Putamen (tissue), 1 donor: ENCODE measurements around the gene FOXD4L3.
"Not testable (repeated sequence)": the region's sequence is repeated elsewhere in the genome, so short reads cannot be mapped to it uniquely, and the experiment has no call there.

Source experiments
- DNase-seq: peaks from one replicate; pipeline ENCODE4 v3.0.0-alpha.2; 2016; ENCODE audit warnings: low spot score

FOXD4L3 gene

DNA sequence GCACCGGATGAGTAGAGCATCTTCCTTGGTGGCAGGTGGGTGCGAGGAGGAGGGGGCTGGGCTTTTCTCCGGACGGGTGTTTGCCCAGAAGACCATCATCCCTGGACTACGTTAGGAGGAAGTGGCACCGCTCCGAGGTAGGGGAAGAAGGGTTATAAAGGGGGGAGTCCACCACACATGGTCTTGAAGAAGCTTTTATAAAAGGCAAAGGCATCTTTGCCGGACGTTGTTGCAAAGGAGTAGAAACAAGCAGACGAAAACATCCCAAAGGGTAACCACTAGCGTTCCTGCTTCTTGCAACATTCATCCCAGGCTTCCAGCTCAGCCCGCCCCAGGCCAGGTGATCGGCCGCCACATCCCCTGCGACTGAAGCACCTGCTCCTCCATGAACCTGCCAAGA is at the start of gene FOXD4L3:
Gene FOXD4L3, plus strand, starts transcription at position 301 of the 400 bp plus-strand sequence. Its CDS starts 85 bp downstream, at position 386.
- DNase-seq: not testable (repeated sequence)

DNA sequence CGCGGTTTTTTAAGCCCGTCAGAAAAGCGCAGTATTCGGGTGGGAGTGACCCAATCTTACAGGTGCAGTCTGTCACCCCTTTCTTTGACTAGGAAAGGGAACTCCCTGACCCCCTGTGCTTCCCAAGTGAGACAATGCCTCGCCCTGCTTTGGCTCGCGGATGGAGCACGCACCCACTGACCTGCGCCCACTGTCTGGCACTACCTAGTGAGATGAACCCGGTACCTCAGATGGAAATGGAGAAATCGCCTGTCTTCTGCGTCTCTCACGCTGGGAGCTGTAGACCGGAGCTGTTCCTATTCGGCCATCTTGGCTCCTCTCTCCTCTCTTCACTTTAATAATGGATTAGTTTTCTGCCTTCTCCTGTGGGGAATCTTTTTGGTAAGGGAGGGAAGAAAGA is 21.6 kb upstream of the FOXD4L3 start:
- not testable (repeated sequence) for DNase-seq

DNA sequence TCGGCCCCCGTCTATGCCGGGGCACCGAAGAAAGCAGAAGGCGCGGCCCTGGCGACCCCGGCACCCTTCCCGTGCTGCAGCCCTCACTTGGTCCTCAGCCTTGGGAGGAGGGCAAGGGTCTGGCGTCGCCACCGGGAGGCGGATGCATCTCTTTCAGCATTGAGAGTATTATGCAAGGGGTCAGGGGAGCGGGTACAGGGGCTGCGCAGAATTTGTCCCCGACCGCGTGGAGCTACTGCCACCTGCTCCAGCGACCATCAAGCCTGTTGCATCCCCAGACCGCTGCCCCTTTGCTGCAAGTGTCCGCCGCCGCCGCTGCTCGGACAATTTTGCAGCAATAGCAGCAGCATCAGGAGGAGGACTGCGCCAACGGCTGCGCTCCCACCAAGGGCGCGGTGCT is 1.1 kb downstream of the FOXD4L3 start:
- not testable (repeated sequence) for DNase-seq

DNA sequence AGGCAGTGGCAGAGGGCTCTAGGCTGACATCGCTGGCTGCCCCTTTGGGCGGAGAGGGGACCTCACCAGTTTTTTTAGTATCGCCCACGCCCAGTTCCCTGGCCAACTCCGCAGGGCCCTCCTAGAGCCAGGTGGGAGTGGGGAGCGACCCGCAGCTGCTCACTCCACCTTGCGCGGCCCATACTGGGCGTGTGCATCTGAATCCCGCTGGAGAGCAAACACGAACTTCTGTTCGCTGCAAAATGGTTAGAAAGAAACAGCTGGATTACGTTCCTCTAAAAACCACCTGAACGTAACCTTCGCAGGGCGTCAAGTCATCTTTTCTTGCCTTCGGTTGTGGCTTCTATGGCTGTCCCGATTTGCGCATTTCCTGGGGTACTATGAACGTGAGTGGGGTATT is 1.5 kb downstream of the FOXD4L3 start:
- not testable (repeated sequence) for DNase-seq

DNA sequence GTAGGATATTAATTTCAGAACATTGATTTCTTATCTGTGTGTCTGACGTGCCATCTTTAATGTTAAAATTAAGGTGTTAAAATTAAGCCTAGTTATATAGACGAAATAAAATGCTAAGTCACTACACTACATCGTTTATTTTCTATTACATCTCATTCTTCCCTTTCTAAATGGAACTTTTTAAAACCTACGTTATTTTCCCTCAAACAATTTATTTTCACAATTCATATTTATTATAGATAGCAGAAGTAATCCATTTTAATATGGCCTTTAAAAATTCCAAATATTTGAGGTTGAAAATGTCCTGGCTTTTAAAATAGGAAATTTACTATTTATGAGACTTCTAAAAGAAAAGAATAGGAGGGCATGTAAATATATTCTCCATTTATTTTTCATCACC is 2.1 kb downstream of the FOXD4L3 start:
- DNase-seq: not testable (repeated sequence)

DNA sequence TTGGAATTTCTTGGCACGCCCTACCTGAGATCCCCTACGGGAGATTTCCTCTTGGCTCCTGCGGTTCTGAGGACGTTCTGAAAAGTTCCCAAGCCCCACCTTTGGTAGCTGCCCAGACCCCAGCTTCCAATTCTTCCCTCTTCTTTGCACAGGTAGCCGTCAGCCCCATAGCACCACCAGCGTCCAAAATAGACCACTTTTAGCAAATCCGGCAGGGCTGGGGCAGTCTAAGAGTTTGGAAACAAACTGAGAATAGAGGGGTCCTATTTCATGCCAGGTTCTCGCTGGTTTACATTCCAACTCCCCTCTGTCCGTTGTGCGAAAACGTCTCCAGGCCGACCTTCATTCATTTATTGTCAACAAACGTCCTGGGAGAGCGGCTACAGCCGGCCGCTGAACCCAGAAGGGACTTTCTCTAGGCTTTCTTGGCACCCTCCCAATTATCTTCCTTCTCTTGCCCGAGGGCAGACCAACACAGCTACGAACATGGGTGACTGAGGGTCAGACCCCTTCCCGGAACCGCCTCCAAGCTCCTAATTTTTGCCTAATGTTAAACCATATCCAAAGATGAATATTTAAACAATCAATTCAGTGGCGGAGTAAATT is 3.1 kb downstream of the FOXD4L3 start:
- DNase-seq: not testable (repeated sequence)

DNA sequence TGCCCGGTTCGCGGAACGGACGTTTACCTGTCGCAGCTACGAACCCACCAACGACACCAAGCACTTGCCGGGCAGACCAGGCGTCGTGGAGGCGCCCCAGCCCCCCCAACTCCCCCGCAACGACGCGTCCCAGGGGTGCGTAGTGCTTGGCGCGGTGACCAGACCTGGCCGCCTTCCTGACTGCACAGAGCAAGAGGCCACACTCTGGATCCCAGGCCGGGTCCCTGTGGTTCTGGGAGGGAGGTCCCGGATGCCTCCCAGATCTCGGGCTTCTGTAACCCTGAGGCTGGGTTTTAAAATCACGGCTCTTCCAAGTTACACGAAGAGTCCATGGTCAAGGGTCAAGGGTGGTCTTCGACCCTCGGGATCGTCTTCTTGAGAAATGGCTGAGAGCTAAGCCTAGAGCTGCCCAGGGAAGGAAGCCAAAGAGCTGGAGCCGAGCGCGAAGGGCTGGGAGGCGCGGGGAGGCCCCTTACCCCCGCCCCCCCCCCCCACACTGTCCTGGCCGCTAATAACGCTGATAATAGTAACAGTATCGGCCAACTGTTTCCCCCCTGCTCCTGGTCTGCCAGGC is 3.8 kb downstream of the FOXD4L3 start:
- not testable (repeated sequence) for DNase-seq

DNA sequence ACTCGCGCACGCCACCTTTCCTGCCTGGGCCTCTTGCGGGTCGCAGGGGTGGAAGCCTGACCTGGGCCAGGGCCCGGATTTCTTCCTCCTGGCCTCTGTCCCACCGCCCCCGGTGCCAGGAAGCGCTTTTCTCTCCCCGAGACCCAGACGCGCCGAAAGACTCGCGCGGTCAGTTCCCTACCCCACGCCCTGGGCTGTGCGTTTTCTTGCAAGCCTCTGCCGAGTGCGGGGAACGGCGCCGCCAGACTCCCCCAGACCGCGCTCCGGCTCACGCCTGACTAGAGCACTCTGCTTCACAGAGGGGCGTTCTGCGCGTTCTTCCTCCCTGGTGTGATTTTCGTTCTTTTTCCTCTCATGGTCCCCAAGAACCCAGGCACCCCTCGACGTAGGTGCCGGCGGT is 4.5 kb downstream of the FOXD4L3 start:
- DNase-seq: not testable (repeated sequence)

DNA sequence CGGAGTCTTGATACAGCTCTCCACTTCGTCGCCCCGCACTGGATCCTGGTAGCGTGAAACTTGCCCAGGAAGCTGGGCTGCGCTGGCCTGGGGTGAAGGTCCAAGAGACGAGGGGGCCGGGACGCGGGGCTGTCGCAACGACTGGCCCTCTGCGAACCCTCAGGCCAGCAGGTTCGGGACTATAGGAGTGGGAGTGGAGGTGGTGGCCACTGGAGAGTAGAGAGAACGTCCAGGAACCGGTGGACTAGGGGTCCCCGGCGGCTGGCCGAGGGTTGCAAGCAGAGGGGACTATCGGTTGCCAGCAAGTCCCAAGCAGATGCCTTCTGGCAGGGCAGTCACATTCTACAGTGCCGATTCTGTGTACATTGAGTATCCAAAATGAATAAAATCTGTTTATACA is 5.0 kb downstream of the FOXD4L3 start:
- DNase-seq: not testable (repeated sequence)

DNA sequence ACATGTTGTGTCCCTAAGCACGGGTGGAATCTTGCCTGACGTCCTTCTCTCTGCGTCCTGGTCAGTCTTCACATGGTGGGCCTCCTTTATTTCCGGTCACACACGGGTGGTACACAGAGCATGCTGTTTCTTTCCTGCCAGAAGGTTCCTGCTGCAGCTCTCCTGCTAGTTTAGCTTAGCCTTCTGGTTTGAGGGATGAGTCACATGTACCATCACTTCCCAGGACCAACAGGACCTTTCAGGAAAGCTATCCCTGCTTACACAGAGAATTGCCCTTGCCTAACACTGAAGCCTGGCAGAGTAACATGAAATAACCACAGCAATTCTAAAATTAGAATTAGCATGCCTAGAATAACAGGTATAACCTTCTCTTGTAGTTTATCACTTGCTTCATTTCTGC is 8.5 kb downstream of the FOXD4L3 start:
- DNase-seq: not testable (repeated sequence)

DNA sequence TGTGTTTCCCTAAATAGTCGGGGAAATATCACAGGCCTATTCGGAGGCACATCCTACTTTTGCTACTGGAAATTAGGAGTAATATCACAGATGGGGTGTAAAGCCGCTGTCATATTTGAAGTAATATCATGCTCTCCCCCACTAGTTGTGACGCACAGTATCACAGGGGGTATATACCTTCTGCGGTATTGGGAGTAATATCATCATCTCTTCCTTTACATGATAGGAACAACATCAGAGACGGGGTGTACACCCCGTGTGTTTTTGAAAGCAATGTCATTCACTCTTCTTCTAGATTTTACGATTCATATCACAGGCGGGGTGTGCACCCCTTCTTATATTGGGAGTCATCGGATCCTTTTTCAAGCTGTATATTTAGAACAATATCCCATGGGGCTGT is 15.5 kb downstream of the FOXD4L3 start:
- not testable (repeated sequence) for DNase-seq

DNA sequence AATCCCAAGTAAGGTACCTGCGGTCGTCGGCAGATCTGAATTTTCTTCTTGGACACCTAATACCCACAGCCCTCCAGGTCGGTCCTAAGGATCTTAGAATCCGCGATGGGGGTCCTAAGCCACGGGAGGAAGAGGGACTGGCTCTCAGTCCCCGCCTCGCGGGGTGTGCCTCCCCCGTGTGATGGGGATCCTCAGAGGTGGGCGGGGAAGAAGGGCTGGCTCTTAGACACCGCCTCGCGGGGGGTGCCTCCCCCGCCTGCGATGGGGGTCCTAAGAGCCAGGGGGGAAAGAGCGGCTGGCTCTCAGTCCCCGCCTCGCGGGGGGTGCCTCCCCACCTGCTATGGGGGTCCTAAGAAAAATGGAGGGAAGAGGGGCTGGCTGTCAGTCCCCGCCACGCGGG is 21.1 kb downstream of the FOXD4L3 start:
- not testable (repeated sequence) for DNase-seq

DNA sequence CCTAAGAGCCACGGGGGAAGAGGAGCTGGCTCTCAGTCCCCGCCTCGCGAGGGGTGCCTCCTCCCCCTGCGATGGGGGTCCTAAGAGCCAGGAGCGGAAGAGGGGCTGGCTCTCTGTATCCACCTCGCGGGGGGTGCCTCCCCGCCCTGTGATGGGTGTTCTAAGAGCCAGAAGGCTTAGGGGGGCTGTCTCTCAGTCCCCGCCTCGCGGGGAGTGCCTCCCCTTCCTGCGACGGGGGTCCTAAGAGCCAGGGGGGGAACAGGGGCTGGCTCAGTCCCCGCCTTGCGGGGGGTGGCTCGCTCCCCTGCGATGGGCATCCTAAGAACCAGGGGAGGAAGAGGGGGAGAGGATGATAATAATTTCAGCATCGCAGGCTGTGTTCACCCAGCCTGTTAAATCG is 21.9 kb downstream of the FOXD4L3 start:
- DNase-seq: not testable (repeated sequence)

DNA sequence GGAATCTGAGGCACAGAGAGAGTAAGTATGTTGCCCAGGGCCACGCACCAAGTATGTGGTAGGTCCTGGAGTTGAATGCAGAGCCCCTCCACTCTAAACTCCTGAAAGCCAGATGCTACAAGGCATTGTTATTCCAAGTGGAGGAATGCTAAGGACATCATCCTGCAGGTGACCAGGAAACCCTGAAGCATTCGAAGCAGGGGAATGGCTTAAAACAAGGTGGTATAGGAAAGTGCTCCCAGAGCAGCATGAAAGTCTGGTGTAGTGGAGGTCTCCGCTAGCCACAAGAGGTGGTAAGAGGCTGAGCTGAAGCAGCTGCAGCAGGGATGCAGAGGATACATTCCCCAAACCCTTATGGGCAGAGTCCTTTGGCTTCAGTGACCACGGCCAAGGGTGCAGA is 26.4 kb downstream of the FOXD4L3 start:
- not testable (repeated sequence) for DNase-seq

DNA sequence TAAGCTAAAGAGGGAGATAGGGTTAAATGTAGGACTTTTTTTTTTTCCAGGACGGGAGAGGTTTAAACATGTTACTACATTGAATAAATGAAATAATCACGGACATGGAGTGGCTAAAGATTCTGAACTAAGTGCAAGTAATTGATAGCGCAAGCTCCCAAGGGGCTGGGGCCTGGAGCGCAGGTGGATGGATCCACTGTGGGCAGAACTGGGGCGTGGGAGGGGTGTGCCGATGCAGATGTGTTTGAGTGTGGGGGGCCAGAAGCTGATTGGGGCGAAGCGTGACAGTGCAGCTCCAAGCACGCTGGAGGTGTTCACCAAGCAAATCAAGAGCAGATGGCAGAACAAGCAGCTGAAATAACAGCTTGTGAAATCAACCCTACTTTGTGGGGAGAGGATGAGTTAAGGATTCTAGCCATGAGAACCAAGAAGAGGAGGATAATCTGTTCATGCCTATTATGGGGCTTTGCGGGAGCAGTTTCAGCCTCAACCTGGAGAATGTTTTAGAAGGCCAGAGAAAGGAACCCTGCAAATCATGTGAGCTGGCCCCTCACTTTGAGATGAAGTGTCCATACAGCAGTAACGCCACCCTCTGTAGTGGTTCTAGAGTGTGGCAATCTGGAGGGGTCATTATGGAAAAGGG is 28.0 kb downstream of the FOXD4L3 start:
- DNase-seq: not testable (repeated sequence)

DNA sequence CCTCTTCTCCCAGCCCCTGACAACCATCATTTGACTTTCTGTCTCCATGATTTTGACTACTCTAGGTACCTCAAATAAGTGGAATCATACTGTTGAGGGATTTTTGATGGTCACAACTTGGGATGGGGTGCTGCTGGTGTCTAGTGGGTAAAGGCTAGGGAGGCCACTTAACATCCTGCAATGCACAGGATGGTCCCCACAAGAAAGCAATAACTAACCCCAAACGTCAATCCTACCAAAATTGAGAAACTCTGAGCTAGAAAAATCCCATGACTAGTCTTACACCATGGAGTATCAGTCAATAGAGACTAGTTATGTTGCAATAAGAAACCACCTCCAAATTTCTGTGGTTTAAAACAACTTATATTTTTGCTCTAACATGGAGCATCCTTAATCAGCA is 29.5 kb downstream of the FOXD4L3 start:
- not testable (repeated sequence) for DNase-seq

DNA sequence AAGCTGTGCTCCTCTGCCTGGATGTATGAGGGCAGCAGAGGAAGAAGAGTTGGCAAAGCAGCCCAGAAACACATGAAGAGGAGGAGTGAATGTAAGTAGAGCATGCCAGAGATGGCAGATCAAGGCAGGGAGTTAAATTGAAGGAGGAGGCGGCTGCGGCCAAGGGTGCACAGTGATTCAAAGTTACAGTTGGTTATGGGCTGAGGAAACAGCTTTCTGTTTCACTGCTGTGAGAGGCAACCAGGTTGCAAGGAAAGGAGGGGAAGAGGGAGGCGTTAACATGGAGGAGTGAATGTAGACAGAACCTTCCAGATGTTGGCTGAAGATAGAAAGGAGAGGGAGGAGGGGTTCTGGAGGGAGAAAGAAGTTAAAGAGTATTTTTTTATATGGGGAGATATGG is 33.3 kb downstream of the FOXD4L3 start:
- DNase-seq: not testable (repeated sequence)

DNA sequence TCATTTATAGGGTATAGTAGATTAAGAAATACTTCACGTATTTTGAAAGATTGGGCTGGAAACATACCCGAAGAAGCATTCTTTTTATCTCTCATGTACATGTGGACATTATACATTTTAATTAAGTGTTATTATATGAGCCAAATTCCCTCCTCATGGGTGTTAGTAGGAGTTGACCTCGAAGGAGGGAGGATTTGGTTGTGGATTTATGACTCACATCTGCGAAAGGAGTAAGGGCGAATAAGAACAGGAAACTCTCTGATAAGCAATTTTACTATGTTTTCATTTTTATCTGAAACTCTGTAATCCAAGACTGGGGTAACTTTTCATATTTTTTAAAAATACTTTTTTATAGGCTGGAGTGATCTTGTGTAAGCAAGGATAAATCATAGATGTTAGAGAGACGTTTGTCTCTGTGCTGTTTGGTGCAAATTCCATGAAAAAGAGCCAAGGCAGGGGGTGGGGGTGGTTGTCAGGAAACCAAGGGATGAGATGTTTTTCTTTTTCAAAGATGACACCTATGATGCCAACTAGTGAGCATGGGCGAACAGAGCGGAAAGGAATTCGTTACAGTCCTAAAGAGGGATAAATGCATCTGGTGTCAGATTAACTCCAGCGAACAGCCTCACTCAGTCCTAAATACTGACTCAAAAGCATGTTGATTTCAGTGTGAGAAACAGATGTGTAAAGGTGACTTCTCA is 34.1 kb downstream of the FOXD4L3 start:
- not testable (repeated sequence) for DNase-seq

DNA sequence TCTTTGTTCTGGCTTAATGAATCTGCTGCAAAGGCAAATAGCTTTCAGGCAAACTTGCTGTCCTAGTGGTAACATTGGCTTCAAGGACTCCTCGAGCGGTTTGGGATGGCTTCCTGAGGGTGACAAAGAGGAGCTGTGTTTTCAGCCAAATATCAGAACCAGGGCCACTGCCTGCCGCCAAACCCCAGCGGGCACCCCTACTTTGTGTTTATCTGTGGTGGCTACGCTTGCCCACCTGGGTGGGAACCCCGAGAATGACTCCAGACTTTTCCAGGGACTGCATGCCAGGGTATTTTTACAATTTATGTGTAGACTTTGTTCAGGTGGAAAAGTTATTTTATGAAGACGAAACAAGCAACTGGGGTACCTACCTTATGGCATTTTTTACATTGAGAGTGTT is 35.3 kb downstream of the FOXD4L3 start:
- not testable (repeated sequence) for DNase-seq

DNA sequence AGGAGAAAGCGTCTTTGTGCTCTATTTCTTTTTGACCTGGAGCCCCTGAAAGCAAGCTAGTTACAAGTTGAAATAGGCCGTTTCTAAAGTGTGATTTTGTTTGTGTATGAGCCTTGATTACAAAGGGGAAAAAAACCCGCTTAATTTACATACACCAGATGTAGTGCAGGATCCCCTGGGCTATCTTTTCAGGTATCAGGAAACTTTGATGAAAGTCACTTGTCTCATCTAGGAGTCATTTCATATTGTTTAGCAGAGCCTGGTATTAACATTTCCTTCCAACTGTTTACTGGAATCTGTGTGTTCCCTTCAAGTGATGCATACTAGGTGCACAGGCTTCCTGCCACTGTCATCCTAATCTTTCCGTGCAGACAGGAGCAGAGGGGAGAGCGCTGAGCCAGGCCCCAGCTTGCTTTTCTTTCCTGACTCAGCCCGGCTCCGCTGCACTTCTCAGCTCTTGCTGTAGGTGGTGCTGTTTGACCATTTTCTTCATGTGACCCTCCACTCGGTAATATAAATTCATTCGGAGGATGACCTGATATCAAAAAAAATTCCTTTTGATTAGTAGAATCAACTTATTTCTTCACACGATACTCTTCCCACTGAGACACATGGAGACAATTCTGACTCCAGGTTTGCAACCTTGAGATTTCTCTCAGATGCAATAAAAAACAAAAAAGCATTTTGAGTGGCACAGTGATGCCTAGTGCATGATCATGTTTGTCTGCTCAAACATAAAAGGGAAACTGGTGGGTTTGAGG is 39.8 kb downstream of the FOXD4L3 start:
- DNase-seq: not testable (repeated sequence)

DNA sequence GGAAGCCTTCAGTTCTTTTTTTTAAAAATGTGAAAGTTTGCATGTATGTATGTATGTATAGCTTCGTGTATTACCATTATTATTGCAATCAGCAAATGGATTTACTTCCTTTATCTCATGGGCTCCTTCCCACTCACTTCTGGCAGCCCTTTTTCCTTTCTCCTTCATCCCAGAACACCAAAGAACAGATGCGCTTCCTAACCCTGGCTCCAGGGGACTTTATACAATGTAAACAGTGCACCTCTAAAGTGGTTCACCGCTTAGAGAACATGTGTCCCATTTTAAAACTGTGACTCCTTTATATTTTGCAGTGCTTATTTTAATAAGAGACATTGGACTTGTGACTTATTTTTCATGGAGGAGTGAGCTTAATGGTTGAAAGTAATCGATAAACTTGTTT is 40.6 kb downstream of the FOXD4L3 start:
- DNase-seq: not testable (repeated sequence)

DNA sequence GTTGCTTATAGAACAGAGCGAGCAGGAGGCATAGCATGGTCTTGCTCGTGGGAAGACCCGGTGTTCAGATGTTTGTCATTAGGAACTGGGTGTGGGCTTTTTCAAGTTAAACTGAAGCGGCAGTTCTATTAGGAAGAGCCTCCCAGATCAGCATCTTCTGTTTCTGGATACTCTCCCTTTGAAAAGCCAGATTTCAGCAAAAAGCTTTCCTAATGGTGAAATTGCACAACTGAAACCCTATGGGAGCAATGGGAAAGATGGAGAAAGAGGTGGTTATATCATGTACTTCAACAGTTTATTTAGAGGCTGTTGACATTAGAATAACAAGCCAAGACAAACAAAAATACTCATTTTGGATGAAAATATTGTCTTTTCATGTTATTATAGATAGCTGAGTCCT is 41.3 kb downstream of the FOXD4L3 start:
- not testable (repeated sequence) for DNase-seq
